Activated CD4-positive, alpha-beta T cell treated with anti-CD3 and anti-CD28 coated beads for 36 hours (primary cell): Measurements from ENCODE around the gene LACTB. TPM values are rescaled to one million over a fixed set of nuclear protein-coding genes. Genes with fewer than 3 reads are reported as not detected.

Source experiments
- ATAC-seq: fragments of 200-7000 bp; cut with Tn5 transposase; one replicate; pipeline ENCODE4 v1.10.0; 2021; ENCODE audit warnings: mild to moderate bottlenecking, moderate library complexity
- CTCF ChIA-PET: fragments of 350-600 bp; sonication (Branson Sonifier 250); formaldehyde crosslinking; loops from one replicate; lab custom pipeline; 2021; ENCODE audit warnings: antibody characterized with exemption; lab: Charles Lee
- POLR2A ChIA-PET: fragments of 350-600 bp; sonication (Branson Sonifier 250); formaldehyde crosslinking; loops from one replicate; lab custom pipeline; 2021; ENCODE audit warnings: antibody characterized with exemption, inconsistent platforms; lab: Charles Lee
- DNase-seq: peaks from one replicate; pipeline ENCODE4 v3.0.0-alpha.2; 2020
- H3K27ac Mint-ChIP-seq: one replicate; pipeline ENCODE4 v1.8.0; 2021; ENCODE audit warnings: mixed read lengths
- H3K27me3 Mint-ChIP-seq: one replicate; pipeline ENCODE4 v1.8.0; 2021; ENCODE audit warnings: mixed read lengths
- H3K36me3 Mint-ChIP-seq: one replicate; pipeline ENCODE4 v1.8.0; 2021; ENCODE audit warnings: low read depth, mixed read lengths
- H3K4me1 Mint-ChIP-seq: one replicate; pipeline ENCODE4 v1.8.0; 2021; ENCODE audit warnings: mixed read lengths
- H3K4me3 Mint-ChIP-seq: one replicate; pipeline ENCODE4 v1.8.0; 2021; ENCODE audit warnings: mild to moderate bottlenecking, moderate library complexity, mixed read lengths
- H3K9me3 Mint-ChIP-seq: one replicate; pipeline ENCODE4 v1.8.0; 2021; ENCODE audit warnings: low read depth, mixed read lengths
- intact Hi-C, 2 experiments: fragments of 100-400 bp; cut with DNase I in 1 of 2; cut with micrococcal nuclease in 1 of 2; formaldehyde crosslinking; loops; one replicate each; pipeline versions ENCODE4 v1.14.2 to v1.15.1; 2022 to 2024; cut with DNase I, micrococcal nuclease
- total RNA-seq, 2 experiments: library from RNA; stranded (reverse); gene quantifications; one replicate each; pipeline ENCODE4 v1.2.3, GENCODE V29; 2021

Gene LACTB
- 10 to 100 TPM; 10.9 to 14.9 TPM for total RNA-seq

DNA sequence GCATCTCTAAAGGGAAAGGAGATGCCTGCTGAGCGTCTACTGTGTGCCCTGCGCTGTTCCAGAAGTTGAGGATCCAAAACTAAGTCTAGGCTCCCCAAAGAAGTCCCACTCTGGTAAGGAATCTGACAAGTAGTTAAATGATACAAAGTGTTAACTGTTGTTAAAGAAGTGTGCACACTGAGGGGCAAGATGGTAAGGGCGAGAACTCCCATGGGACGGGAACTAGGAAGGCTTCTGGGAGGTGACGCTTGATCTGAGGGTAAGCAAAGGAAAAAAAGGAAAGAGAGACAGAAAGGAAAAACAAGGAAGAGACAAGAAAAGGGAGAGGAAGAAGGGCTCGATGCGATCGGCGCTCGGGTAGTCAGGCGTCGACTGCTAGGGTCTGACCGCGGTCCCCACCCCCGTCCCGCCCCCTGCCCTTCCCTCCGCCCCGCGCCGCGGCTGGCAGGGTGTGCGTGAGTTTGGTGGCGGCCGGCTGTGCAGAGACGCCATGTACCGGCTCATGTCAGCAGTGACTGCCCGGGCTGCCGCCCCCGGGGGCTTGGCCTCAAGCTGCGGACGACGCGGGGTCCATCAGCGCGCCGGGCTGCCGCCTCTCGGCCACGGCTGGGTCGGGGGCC lies at the start of gene LACTB:
LACTB (plus strand) TSS at position 480 of the 620 bp plus-strand sequence; CDS start at position 491, 11 bp downstream.
- ATAC-seq (peak; percentile 90), DNase-seq (peak; percentile 91)
- Mint-ChIP-seq H3K4me1 (peaks cover 12% of the 10 kb centered on the region), H3K27ac (peak within 1 kb of the TSS; percentile 88), H3K27me3 (no peaks in the 10 kb centered on the region), H3K9me3 (peaks cover 12% of the 10 kb centered on the region), H3K4me3 (peak within 1 kb of the TSS; percentile 92), H3K36me3 (peaks cover 13% of the 10 kb centered on the region)
- intact Hi-C loops = loop anchor here (1.0 to 5.0 kb wide), 10 partner anchors 35 to 976 kb away; partner anchors contain the start of genes RPS27L (in 2 of the 2), APH1B (in 1 of the 2), HERC1 (in 1 of the 2) and RAB8B (in 1 of the 2)
- ChIA-PET POLR2A (interaction anchor here (0.6 kb wide), 1 partner anchor 1003 kb away, joined by 4 read pairs; no protein-coding TSS in a partner anchor), CTCF (no interaction called here)

- no peaks in the 10 kb centered on the region for H3K4me1 Mint-ChIP-seq
- no peak overlapping the region for H3K27ac Mint-ChIP-seq
- DNase-seq (no peak), ATAC-seq (no peak)
- H3K36me3 Mint-ChIP-seq = peaks cover 3% of the 10 kb centered on the region
- intact Hi-C loops = no loop called here
- no peak overlapping the region for H3K4me3 Mint-ChIP-seq
- ChIA-PET POLR2A (no interaction called here), CTCF (interaction anchor here (1.0 to 1.4 kb wide), 4 partner anchors 15 to 45 kb away, joined by 3 to 4 read pairs (median 3); no protein-coding TSS in a partner anchor)
- no peaks in the 10 kb centered on the region for H3K27me3 Mint-ChIP-seq
- H3K9me3 Mint-ChIP-seq = no peaks in the 10 kb centered on the region
These were observed 49.5 kb upstream of the LACTB start for GRCh38 chr15:63072023-63072650.

DNA sequence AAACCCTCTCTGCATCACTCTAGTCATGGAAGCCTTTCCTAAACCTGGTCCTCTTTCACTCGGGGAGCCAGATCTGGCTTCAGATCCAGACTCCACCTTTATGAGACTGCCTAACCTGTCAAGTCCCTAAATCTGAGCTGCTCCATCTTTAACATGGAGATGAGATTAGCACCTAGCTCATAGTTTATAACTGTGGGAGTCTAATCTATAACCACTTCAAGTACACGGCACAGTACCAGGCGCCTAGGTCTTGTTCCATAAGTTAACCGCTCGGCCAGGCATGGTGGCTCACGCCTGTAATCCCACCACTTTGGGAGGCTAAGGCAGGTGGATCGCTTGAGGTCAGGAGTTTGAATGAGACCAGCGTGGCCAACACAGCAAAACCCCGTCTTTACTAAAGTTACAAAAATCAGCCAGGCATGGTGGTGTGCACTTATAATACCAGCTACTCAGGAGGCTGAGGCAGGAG lies 48.8 kb upstream of the LACTB start:
- intact Hi-C loops = no loop called here
- Mint-ChIP-seq H3K9me3 (no peaks in the 10 kb centered on the region), H3K27me3 (peaks cover 1% of the 10 kb centered on the region), H3K36me3 (no peaks in the 10 kb centered on the region), H3K4me3 (no peak overlapping the region), H3K27ac (no peak overlapping the region), H3K4me1 (no peaks in the 10 kb centered on the region)
- DNase-seq = no peak
- ATAC-seq = no peak
- ChIA-PET CTCF (interaction anchor here (1.0 to 1.4 kb wide), 4 partner anchors 14 to 45 kb away, joined by 3 to 4 read pairs (median 3); no protein-coding TSS in a partner anchor), POLR2A (interaction anchor here (0.6 kb wide), 1 partner anchor 95 kb away, joined by 3 read pairs; no protein-coding TSS in a partner anchor)

GRCh38 chr15:63073497-63074172 lies 48.0 kb upstream of the LACTB start:
- H3K27ac Mint-ChIP-seq = no peak overlapping the region

GRCh38 chr15:63075015-63075983 lies 46.4 kb upstream of the LACTB start:
- intact Hi-C loops = no loop called here
- Mint-ChIP-seq H3K4me1 (no peaks in the 10 kb centered on the region), H3K27ac (no peak overlapping the region), H3K27me3 (peaks cover 4% of the 10 kb centered on the region), H3K36me3 (no peaks in the 10 kb centered on the region), H3K9me3 (no peaks in the 10 kb centered on the region), H3K4me3 (no peak overlapping the region)
- ChIA-PET POLR2A (no interaction called here), CTCF (interaction anchor here (1.5 kb wide), 1 partner anchor 27 kb away, joined by 4 read pairs; no protein-coding TSS in a partner anchor)
- ATAC-seq = no peak
- DNase-seq = no peak

More at GRCh38 chr15:63073497-63074172, 48.0 kb upstream of the LACTB start:
- CTCF ChIA-PET = interaction anchor here (1.4 kb wide), 1 partner anchor 26 kb away, joined by 3 read pairs; no protein-coding TSS in a partner anchor
- Mint-ChIP-seq H3K36me3 (no peaks in the 10 kb centered on the region), H3K4me3 (no peak overlapping the region), H3K4me1 (no peaks in the 10 kb centered on the region), H3K9me3 (no peaks in the 10 kb centered on the region), H3K27me3 (peaks cover 1% of the 10 kb centered on the region)
- POLR2A ChIA-PET = no interaction called here
- intact Hi-C loops = no loop called here
- ATAC-seq (no peak), DNase-seq (no peak)

GRCh38 chr15:63075984-63076713 lies 45.5 kb upstream of the LACTB start:
- no peak for ATAC-seq
- ChIA-PET POLR2A (no interaction called here), CTCF (interaction anchor here (1.5 kb wide), 1 partner anchor 28 kb away, joined by 4 read pairs; no protein-coding TSS in a partner anchor)
- no peaks in the 10 kb centered on the region for H3K9me3 Mint-ChIP-seq
- intact Hi-C loops = no loop called here
- no peaks in the 10 kb centered on the region for H3K4me1 Mint-ChIP-seq
- peaks cover 6% of the 10 kb centered on the region for H3K27me3 Mint-ChIP-seq
- no peaks in the 10 kb centered on the region for H3K36me3 Mint-ChIP-seq
- no peak for DNase-seq
- H3K4me3 Mint-ChIP-seq = no peak overlapping the region
- H3K27ac Mint-ChIP-seq = no peak overlapping the region

DNA sequence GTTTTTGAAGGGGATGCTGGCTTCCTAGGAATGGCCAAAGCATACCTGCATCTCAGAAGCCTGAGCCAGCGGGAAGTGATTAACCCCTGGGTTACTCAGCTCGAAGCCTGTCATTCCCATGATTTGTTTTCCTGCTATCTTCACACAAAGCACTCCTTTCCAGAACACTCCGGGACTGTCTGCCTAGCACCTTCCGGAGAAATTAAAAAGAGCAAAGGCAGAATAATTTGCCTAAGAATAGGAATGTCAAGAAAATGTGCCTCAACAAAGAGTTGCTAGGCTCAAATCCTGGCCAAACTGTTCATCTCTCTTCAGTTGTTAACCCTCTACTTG lies 45.0 kb upstream of the LACTB start:
- no peak for ATAC-seq
- no peaks in the 10 kb centered on the region for H3K36me3 Mint-ChIP-seq
- no peaks in the 10 kb centered on the region for H3K4me1 Mint-ChIP-seq
- no peak for DNase-seq
- peaks cover 6% of the 10 kb centered on the region for H3K27me3 Mint-ChIP-seq
- POLR2A ChIA-PET = no interaction called here
- no peak overlapping the region for H3K27ac Mint-ChIP-seq
- H3K4me3 Mint-ChIP-seq = no peak overlapping the region
- intact Hi-C loops = no loop called here
- H3K9me3 Mint-ChIP-seq = no peaks in the 10 kb centered on the region
- CTCF ChIA-PET = interaction anchor here (1.2 kb wide), 1 partner anchor 10 kb away, joined by 6 read pairs; no protein-coding TSS in a partner anchor

DNA sequence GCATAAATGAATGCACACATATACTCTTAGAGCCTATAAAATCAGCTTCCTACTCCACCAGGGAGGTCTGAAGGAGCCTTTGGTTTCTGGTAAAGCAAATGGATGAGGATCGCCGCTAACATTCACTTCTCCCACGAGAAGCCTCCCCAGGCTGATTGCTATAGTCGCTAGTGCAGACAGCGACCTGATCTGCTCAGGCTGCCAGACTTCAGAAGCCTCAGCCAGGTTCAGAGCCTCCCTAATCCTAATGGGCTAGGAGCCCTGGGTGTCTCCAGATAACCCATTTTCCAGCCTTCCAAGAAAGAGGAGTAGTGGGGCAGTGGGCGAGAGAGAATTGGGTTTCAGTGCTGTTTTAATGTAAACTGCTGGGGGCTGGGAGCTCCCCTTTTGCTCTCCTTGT lies 43.7 kb upstream of the LACTB start:
- ChIA-PET POLR2A (no interaction called here), CTCF (interaction anchor here (0.7 to 1.3 kb wide), 4 partner anchors 9 to 427 kb away, joined by 3 to 6 read pairs (median 3); no protein-coding TSS in a partner anchor)
- Mint-ChIP-seq H3K4me3 (no peak overlapping the region), H3K36me3 (no peaks in the 10 kb centered on the region), H3K9me3 (no peaks in the 10 kb centered on the region), H3K27ac (no peak overlapping the region), H3K4me1 (no peaks in the 10 kb centered on the region), H3K27me3 (peaks cover 6% of the 10 kb centered on the region)
- DNase-seq (no peak), ATAC-seq (no peak)
- intact Hi-C loops = no loop called here

- Mint-ChIP-seq H3K4me3 (no peak overlapping the region), H3K36me3 (no peaks in the 10 kb centered on the region), H3K27ac (no peak overlapping the region), H3K9me3 (no peaks in the 10 kb centered on the region), H3K27me3 (peaks cover 6% of the 10 kb centered on the region), H3K4me1 (no peaks in the 10 kb centered on the region)
- ATAC-seq (no peak), DNase-seq (no peak)
- CTCF ChIA-PET = interaction anchor here (0.6 to 1.5 kb wide), 3 partner anchors 13 to 732 kb away, joined by 3 to 5 read pairs (median 3); no protein-coding TSS in a partner anchor
- POLR2A ChIA-PET = no interaction called here
- intact Hi-C loops = no loop called here
These were observed 41.6 kb upstream of the LACTB start for GRCh38 chr15:63079947-63080626.
